Dendritic cell treated with granulocyte-macrophage colony-stimulating factor and Interleukin-4, amounts not matched to agents 40 ng/mL and 50 ng/mL, for 4 days (primary cell): ENCODE data around the gene PTPRE.

ENCODE experiments used
- H3K27ac Mint-ChIP-seq: one replicate; pipeline ENCODE4 v1.8.0; 2022; ENCODE audit warnings: mild to moderate bottlenecking, mixed read lengths
- H3K27me3 Mint-ChIP-seq: one replicate; pipeline ENCODE4 v1.8.0; 2022; ENCODE audit warnings: mild to moderate bottlenecking, mixed read lengths
- H3K36me3 Mint-ChIP-seq: one replicate; pipeline ENCODE4 v1.8.0; 2022; ENCODE audit warnings: low read depth, mixed read lengths
- H3K4me1 Mint-ChIP-seq: one replicate; pipeline ENCODE4 v1.8.0; 2022; ENCODE audit warnings: low read depth, mixed read lengths
- H3K4me3 Mint-ChIP-seq: one replicate; pipeline ENCODE4 v1.8.0; 2022; ENCODE audit warnings: mild to moderate bottlenecking, moderate library complexity, mixed read lengths
- H3K9me3 Mint-ChIP-seq: one replicate; pipeline ENCODE4 v1.8.0; 2022; ENCODE audit warnings: mixed read lengths
- intact Hi-C: fragments of 100-400 bp; cut with micrococcal nuclease; formaldehyde crosslinking; loops from one replicate; pipeline ENCODE4 v1.15.0; 2022

Gene PTPRE

DNA sequence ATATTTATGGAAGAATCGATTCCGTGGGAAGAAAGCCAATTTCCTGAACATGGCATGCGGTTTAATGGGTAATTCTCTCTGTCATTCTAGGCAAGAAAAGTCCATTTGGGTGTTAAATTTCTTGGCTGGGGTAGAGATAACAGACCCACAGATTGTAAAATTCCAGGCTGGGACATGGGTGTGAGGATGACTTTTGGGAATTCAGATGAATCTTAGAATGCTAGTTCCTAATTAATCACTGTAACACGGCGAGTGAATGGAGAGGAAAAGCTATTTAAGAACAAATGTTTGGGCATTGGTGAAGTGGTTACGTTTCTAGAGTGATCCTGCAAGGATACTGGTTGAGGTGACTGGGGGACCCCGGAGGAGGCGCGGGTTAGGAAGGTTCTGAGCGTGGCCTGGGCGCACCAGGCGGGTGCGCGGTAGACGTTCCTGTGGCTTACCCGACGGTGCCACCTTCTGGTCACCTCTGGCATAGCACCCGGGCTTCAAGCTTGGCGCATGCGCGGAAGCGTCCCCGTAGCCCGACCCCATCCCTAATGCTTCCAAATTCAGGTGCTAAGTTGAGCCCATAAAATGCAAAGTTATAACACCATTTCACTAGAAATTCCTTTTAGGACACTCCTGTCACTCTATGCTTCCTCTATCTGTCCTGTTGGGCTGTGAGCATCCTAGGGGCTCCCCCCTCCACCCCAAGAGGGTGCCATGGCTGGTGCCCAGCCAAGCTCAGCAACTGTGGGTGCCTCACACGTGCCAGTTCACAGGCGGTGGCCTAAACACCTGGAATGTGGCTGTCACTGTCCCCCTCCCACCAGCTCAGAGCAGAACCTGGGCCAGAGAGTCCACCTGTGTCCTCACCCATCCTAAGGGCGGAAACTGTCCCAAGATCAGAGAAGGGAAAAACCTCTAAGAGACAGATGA lies 104.4 kb downstream of the PTPRE start:
- H3K27me3 Mint-ChIP-seq: no peaks in the 10 kb centered on the region
- H3K36me3 Mint-ChIP-seq: no peaks in the 10 kb centered on the region
- no peaks in the 10 kb centered on the region for H3K9me3 Mint-ChIP-seq
- intact Hi-C loops: loop anchor here (1.0 to 10.0 kb wide), 2 partner anchors 104 to 137 kb away; partner anchors contain the start of gene PTPRE
- peaks cover 20% of the 10 kb centered on the region for H3K4me1 Mint-ChIP-seq
- peak overlapping the region; percentile 58 for H3K4me3 Mint-ChIP-seq
- H3K27ac Mint-ChIP-seq: peak overlapping the region; percentile 26

- Mint-ChIP-seq H3K27ac (no peak overlapping the region), H3K9me3 (no peaks in the 10 kb centered on the region), H3K4me1 (peaks cover 20% of the 10 kb centered on the region), H3K27me3 (no peaks in the 10 kb centered on the region), H3K36me3 (no peaks in the 10 kb centered on the region), H3K4me3 (no peak overlapping the region)
- intact Hi-C loops: loop anchor here (10.0 kb wide), 1 partner anchor 139 kb away; no protein-coding TSS in a partner anchor
These were observed 106.7 kb downstream of the PTPRE start for GRCh38 chr10:128013626-128014025.

DNA sequence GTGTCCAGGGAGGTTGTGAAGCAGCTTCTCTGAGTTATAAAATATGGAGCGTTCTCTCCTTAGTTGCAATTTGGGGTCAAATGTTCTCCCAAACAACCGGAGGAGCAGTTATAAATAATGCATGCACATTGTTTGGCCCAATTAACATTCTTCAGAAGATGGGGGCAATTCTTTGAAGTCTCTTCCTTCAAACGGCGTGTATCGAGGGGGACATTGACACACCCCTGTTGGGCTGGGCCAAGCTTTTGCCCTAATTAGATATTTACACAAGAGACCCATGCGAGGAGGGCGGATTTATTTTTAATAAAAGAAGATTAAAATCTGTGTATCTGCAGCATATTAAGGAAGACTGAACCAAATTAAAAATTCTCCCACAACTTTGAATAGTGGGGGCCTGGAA lies 107.3 kb downstream of the PTPRE start:
- intact Hi-C loops: loop anchor here (10.0 kb wide), 1 partner anchor 139 kb away; no protein-coding TSS in a partner anchor
- no peaks in the 10 kb centered on the region for H3K36me3 Mint-ChIP-seq
- H3K4me1 Mint-ChIP-seq: peaks cover 20% of the 10 kb centered on the region
- H3K27me3 Mint-ChIP-seq: no peaks in the 10 kb centered on the region
- no peak overlapping the region for H3K4me3 Mint-ChIP-seq
- H3K9me3 Mint-ChIP-seq: no peaks in the 10 kb centered on the region
- H3K27ac Mint-ChIP-seq: no peak overlapping the region

- intact Hi-C loops: loop anchor here (10.0 kb wide), 1 partner anchor 142 kb away; no protein-coding TSS in a partner anchor
- Mint-ChIP-seq H3K4me3 (no peak overlapping the region), H3K36me3 (no peaks in the 10 kb centered on the region), H3K4me1 (peaks cover 3% of the 10 kb centered on the region), H3K9me3 (no peaks in the 10 kb centered on the region), H3K27ac (no peak overlapping the region), H3K27me3 (no peaks in the 10 kb centered on the region)
These were observed 109.6 kb downstream of the PTPRE start for GRCh38 chr10:128016423-128017060.

- no peaks in the 10 kb centered on the region for H3K36me3 Mint-ChIP-seq
- H3K9me3 Mint-ChIP-seq: no peaks in the 10 kb centered on the region
- H3K4me1 Mint-ChIP-seq: no peaks in the 10 kb centered on the region
- intact Hi-C loops: loop anchor here (10.0 kb wide), 1 partner anchor 143 kb away; no protein-coding TSS in a partner anchor
- H3K27me3 Mint-ChIP-seq: no peaks in the 10 kb centered on the region
- no peak overlapping the region for H3K27ac Mint-ChIP-seq
- no peak overlapping the region for H3K4me3 Mint-ChIP-seq
These were observed 110.9 kb downstream of the PTPRE start for GRCh38 chr10:128017822-128018221.

- no peaks in the 10 kb centered on the region for H3K9me3 Mint-ChIP-seq
- H3K27ac Mint-ChIP-seq: no peak overlapping the region
- H3K36me3 Mint-ChIP-seq: no peaks in the 10 kb centered on the region
- intact Hi-C loops: loop anchor here (10.0 kb wide), 1 partner anchor 143 kb away; no protein-coding TSS in a partner anchor
- no peaks in the 10 kb centered on the region for H3K4me1 Mint-ChIP-seq
- no peaks in the 10 kb centered on the region for H3K27me3 Mint-ChIP-seq
- H3K4me3 Mint-ChIP-seq: no peak overlapping the region
These were observed 111.3 kb downstream of the PTPRE start for GRCh38 chr10:128018236-128018635.

GRCh38 chr10:128018691-128019090 lies 111.8 kb downstream of the PTPRE start:
- intact Hi-C loops: loop anchor here (10.0 kb wide), 1 partner anchor 144 kb away; no protein-coding TSS in a partner anchor
- Mint-ChIP-seq H3K27me3 (no peaks in the 10 kb centered on the region), H3K36me3 (no peaks in the 10 kb centered on the region), H3K9me3 (no peaks in the 10 kb centered on the region), H3K27ac (no peak overlapping the region), H3K4me1 (no peaks in the 10 kb centered on the region), H3K4me3 (no peak overlapping the region)

GRCh38 chr10:128022261-128023196 lies 115.6 kb downstream of the PTPRE start:
- intact Hi-C loops: no loop called here
- no peak overlapping the region for H3K27ac Mint-ChIP-seq
- H3K36me3 Mint-ChIP-seq: no peaks in the 10 kb centered on the region
- H3K27me3 Mint-ChIP-seq: no peaks in the 10 kb centered on the region
- peaks cover 7% of the 10 kb centered on the region for H3K4me1 Mint-ChIP-seq
- no peaks in the 10 kb centered on the region for H3K9me3 Mint-ChIP-seq
- no peak overlapping the region for H3K4me3 Mint-ChIP-seq

- intact Hi-C loops: no loop called here
- Mint-ChIP-seq H3K4me1 (peaks cover 7% of the 10 kb centered on the region), H3K27ac (no peak overlapping the region), H3K36me3 (peaks cover 9% of the 10 kb centered on the region), H3K27me3 (no peaks in the 10 kb centered on the region), H3K4me3 (no peak overlapping the region), H3K9me3 (no peaks in the 10 kb centered on the region)
These were observed 117.5 kb downstream of the PTPRE start for GRCh38 chr10:128024426-128024825.

DNA sequence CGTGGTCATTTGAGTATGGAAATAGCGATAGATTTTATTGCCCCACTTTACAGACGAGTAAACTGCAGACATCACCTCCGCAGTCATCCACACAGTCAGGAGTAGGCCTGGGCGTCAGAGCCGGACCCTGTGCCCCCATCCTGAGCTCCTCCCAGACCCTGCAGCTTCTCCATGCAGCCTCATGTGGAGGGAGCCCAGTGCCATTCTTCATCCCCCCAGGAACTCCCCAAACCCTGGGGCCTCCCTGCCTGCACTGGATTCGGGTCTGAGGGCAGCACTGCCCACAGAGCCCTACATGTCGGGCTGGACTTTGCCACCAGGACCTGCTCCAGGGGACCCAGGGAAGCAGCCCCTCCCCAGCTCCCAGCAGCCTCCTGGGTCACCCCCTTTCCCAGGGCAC lies 118.5 kb downstream of the PTPRE start:
- intact Hi-C loops: no loop called here
- H3K36me3 Mint-ChIP-seq: peaks cover 11% of the 10 kb centered on the region
- no peak overlapping the region for H3K27ac Mint-ChIP-seq
- H3K4me3 Mint-ChIP-seq: no peak overlapping the region
- H3K4me1 Mint-ChIP-seq: peaks cover 7% of the 10 kb centered on the region
- no peaks in the 10 kb centered on the region for H3K27me3 Mint-ChIP-seq
- no peaks in the 10 kb centered on the region for H3K9me3 Mint-ChIP-seq

DNA sequence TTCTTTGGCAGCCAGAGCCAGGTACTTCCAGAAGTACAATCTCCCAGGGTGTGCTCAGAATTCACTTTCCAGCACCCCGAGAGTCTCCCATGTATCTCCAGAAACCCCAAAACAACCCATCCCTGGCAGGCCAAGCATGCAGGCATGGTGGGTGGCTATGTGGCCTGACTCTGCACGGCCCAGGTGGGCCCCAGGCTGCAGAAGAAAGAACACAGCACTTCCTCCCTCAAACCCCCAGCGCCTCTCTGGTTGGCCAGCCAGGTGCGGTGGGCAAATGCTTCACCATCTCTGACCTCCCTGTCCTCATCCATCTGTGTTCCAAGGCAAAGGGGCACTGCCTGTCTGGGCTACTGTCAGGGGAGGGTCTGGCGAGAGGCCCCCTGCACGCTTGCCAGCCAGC lies 119.0 kb downstream of the PTPRE start:
- peaks cover 7% of the 10 kb centered on the region for H3K4me1 Mint-ChIP-seq
- H3K4me3 Mint-ChIP-seq: no peak overlapping the region

GRCh38 chr10:128026615-128027300 lies 119.9 kb downstream of the PTPRE start:
- H3K27me3 Mint-ChIP-seq: no peaks in the 10 kb centered on the region
- intact Hi-C loops: no loop called here
- H3K36me3 Mint-ChIP-seq: peaks cover 11% of the 10 kb centered on the region
- H3K4me1 Mint-ChIP-seq: peaks cover 7% of the 10 kb centered on the region
- no peak overlapping the region for H3K27ac Mint-ChIP-seq
- no peak overlapping the region for H3K4me3 Mint-ChIP-seq
- no peaks in the 10 kb centered on the region for H3K9me3 Mint-ChIP-seq

More for the DNA sequence above, 119.0 kb downstream of the PTPRE start:
- Mint-ChIP-seq H3K27me3 (no peaks in the 10 kb centered on the region), H3K9me3 (no peaks in the 10 kb centered on the region), H3K27ac (no peak overlapping the region), H3K36me3 (peaks cover 11% of the 10 kb centered on the region)
- intact Hi-C loops: no loop called here

GRCh38 chr10:128027306-128027705 lies 120.4 kb downstream of the PTPRE start:
- peaks cover 7% of the 10 kb centered on the region for H3K4me1 Mint-ChIP-seq
- H3K27me3 Mint-ChIP-seq: no peaks in the 10 kb centered on the region
- H3K9me3 Mint-ChIP-seq: no peaks in the 10 kb centered on the region
- H3K27ac Mint-ChIP-seq: no peak overlapping the region
- intact Hi-C loops: no loop called here
- H3K4me3 Mint-ChIP-seq: no peak overlapping the region
- peaks cover 11% of the 10 kb centered on the region for H3K36me3 Mint-ChIP-seq
